GM19455 (cell line): ENCODE measurements around the gene FAM120C.

Source experiments
- ATAC-seq: cut with Tn5 transposase; IDR thresholded peaks from one replicate; pipeline ENCODE4 v1.9.1; 2021; ENCODE audit not compliant: unreplicated experiment

The FAM120C gene

GRCh38 chrX:54182864-54183613 is at the start of gene FAM120C:
TSS of gene FAM120C (minus strand) at chrX:54183254. CDS start at chrX:54183198, 56 bp downstream.
- ATAC-seq = peak; percentile 49

- ATAC-seq = no peak
These were observed 47.5 kb upstream of the FAM120C start for GRCh38 chrX:54230435-54231148.

- no peak for ATAC-seq
These were observed 40.5 kb upstream of the FAM120C start for GRCh38 chrX:54223581-54223980.

GRCh38 chrX:54213603-54214002 is 30.5 kb upstream of the FAM120C start:
- ATAC-seq = no peak

DNA sequence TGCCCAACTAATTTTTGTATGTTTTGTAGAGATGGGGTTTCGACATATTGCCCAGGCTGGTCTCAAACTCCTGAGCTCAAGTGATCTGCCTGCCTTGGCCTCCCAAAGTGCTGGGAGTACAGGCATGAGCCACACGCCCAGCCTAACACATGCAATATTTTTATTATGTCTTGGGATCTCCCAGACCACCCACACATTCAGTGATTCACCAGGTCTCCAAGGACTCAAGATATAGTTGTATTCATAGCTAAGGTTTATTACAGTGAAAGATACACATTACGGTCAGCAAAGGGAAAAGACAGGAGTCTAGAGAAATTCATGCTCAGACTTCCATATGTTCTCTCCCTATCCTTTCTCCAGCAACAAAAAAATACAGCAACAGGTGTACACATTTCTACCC is 25.5 kb upstream of the FAM120C start:
- ATAC-seq = no peak

DNA sequence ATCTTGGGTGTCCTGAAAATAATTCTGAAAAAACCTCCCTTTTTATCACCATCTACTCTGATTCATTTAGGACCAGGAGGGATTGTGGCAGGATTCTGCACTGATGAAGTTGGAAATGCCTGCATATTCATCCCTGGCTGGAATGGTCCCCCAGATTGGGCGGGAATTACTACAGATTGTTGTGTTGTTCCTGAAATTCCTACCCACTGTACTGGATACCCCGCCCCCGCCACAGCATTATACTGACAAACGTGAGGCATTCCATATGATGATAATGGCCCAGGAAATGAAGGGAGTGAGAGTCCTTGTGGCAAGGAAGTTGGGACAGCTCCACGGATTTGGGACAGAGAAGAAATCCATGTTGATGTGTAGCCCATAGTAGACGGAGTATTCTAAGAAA is 15.2 kb upstream of the FAM120C start:
- ATAC-seq = no peak

DNA sequence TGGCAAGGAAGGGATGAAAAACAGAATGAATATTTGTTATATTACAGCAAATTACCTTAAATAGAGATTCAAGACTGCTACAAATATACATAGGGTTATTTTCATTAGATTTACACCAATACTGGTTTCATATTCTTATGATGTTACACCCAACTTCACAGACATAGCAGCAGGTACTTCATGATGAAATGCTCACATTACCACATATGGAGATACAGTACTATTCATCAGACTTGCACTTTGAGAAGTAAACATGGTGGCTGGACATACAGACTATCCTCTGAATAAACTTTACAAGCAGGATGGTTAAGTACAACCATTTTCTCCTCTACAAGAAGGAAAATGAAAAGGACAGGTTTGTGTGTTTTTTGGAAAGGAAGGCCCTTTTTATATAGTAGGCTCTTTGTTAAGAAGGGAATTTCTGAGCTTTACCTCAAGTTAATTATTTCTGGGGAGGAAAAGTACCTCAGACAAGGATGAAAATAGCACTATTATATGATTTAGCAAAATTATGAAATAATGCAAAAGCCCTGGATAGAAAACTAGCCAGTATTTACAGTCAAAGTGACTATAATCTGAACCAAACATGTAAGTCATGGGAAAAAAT is 12.0 kb upstream of the FAM120C start:
- no peak for ATAC-seq

DNA sequence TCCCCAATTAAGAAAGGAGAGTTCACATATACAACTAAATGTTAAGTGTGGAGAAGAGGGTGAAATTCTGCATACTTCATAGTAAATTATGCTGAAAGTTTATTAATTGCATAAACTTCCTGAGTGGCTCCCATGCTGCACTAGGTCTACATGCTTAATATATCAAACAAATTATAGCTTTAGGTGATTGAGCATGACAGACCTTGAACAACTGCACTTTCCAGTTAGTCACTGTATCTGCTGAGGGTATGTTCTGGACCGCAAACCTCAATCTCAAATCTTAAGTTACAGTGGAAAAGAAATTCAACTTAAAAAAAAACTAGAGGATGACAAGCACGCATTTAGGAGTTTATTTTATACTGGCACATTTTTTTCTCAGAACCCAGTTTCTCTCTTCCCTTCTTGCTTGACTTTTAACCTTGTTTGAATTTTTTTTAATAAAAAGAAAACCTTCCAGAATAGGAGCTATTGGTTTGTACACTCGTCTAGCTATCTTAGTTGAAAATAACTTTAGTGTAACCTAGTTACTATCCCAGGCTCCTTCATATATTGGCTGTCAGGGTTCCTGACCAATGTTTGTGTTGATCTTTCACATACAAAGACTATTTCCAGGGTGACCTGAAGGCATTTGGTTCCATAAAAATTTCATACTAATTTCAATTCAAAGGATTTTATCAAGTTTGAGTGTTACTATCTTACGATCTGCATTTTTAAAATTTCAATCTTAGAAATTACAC is 10.2 kb upstream of the FAM120C start:
- no peak for ATAC-seq

DNA sequence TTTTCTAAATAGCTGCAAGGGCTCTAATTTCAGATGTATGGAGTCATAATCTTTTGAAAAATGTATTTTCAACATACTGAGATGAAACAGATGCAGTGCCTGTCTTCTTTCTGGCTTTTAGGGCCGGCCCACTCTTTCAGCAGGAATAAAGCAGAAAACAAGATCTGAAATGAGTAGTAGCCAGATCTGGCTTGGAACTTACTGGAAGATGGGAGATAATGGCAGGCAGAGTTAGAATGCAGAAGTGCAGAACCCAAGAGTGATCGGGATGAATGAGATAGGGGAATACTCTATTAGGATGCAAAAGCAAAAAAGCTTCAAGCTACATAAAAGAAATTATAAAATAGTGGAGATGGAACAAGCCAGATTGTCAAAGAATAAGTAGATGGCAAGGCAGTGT is 1.4 kb upstream of the FAM120C start:
- ATAC-seq = no peak

- peak; percentile 70 for ATAC-seq
These were observed 725 bp downstream of the FAM120C start for GRCh38 chrX:54182194-54182863.

- ATAC-seq = no peak
These were observed 1.7 kb downstream of the FAM120C start for GRCh38 chrX:54181202-54181953.

- no peak for ATAC-seq
These were observed 2.7 kb downstream of the FAM120C start for GRCh38 chrX:54180403-54180802.

GRCh38 chrX:54178100-54178940 is 4.7 kb downstream of the FAM120C start:
- no peak for ATAC-seq

GRCh38 chrX:54177306-54177705 is 5.7 kb downstream of the FAM120C start:
- ATAC-seq = no peak

- ATAC-seq = no peak
These were observed 9.3 kb downstream of the FAM120C start for GRCh38 chrX:54173791-54174190.

DNA sequence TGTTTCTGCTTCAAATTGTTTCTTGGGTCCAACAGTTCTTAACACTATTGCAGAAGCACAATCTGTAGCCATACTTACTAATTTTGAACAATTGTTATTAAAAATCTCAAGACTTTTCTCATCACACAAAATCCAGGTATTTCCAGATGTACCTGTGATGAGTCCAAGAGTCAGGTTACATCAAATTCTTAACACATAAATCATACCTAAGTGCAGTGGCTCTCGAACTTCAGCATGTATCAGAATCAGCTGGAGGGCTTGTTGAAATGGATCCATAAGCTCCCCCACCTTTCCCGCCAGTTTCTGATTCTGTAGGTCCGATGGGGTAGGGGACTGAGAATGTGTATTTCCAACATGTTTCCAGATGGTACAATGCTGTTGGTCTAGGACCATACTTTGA is 10.6 kb downstream of the FAM120C start:
- no peak for ATAC-seq

DNA sequence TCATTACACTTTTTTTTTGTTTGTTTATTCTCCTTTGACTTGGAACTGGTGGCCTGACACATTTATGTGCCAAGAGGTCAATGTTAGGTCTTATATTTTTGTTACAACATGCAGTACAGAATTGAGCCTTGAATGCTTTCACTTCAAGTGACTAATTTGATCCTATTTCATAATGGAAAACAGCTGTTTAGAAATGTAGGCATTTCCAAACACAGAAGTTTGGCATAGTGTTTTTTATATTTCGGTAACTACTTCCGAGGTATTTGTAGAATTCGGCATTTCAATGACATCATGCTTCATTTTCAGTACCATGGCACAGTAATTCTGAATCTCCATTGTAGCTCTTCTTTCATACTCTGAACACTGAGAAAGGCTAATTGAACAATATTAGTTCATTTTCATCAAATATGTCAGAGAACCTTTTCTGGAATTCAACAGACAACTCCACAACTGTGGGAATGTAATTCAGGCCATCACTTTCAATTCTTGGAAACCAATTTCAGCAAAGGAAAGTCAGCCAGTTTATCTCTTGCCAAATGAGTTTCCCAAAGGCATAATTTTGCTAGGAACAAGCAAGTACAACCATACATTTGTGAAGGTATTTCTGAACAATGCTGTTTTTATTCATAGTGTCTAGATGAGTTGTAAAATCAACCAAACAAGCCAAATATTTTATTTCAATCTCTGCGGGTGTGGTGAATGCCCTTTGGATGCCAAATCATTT is 11.4 kb downstream of the FAM120C start:
- no peak for ATAC-seq

GRCh38 chrX:54171091-54171490 is 12.0 kb downstream of the FAM120C start:
- no peak for ATAC-seq

- no peak for ATAC-seq
These were observed 16.1 kb downstream of the FAM120C start for GRCh38 chrX:54166915-54167314.
